Prostate gland (tissue), 2 donors: ENCODE data around the gene TMEM220.

ENCODE experiments used
- POLR2A ChIP-seq: fragments of 450-650 bp; IDR thresholded peaks from one replicate; pipeline ENCODE4 v1.6.1; 2016; ENCODE audit warnings: antibody characterized with exemption, mild to moderate bottlenecking
- POLR2AphosphoS5 ChIP-seq: sonication (generic); formaldehyde crosslinking; IDR thresholded peaks from one replicate; pipeline ENCODE4 v1.6.1; 2017; ENCODE audit warnings: antibody characterized with exemption
- TF ChIP-seq, protein P1 (sequence below), 4 experiments: fragments of 200-600 bp in 2 of 4; fragments of 450-650 bp in 2 of 4; sonication (generic) in 2 of 4; IDR thresholded peaks; 1 replicate in 3 of 4; 2 replicates in 1 of 4; pipeline ENCODE4 v1.5.1; 2016 to 2019; ENCODE audit warnings: antibody characterized with exemption in 4 of 4, mild to moderate bottlenecking in 2 of 4, moderate library complexity in 2 of 4

DNA sequence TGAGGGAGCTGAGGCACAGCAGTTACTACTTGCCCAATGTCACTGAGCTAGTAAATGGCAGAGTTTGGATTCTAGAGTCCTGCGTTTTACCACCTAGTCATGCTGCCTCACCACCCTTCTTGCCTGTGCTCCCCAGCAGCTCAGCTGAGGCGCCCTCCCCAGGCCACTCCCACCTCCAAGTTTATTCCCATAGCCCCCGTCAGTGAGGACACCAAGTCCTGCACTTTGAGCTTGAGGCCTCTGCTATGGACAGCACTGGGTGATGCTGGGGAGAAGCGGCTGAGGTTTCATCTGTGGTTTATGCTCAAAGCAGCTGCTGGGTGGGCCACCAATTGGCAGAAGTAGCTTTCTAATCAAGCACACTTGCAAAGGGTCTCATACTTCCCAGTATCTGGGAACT, 37.4 kb upstream of the TMEM220 start:
- TF ChIP-seq, protein P1, sequence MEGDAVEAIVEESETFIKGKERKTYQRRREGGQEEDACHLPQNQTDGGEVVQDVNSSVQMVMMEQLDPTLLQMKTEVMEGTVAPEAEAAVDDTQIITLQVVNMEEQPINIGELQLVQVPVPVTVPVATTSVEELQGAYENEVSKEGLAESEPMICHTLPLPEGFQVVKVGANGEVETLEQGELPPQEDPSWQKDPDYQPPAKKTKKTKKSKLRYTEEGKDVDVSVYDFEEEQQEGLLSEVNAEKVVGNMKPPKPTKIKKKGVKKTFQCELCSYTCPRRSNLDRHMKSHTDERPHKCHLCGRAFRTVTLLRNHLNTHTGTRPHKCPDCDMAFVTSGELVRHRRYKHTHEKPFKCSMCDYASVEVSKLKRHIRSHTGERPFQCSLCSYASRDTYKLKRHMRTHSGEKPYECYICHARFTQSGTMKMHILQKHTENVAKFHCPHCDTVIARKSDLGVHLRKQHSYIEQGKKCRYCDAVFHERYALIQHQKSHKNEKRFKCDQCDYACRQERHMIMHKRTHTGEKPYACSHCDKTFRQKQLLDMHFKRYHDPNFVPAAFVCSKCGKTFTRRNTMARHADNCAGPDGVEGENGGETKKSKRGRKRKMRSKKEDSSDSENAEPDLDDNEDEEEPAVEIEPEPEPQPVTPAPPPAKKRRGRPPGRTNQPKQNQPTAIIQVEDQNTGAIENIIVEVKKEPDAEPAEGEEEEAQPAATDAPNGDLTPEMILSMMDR (IDR thresholded peaks at IDR 0.05): no peak
- TF ChIP-seq POLR2A: no peak
- no peak for TF ChIP-seq POLR2AphosphoS5
